ENCODE data around the gene RGCC.
"Not testable (repeated sequence)": the region's sequence is repeated elsewhere in the genome, so short reads cannot be mapped to it uniquely, and the experiment has no call there.

Gene RGCC, protein sequence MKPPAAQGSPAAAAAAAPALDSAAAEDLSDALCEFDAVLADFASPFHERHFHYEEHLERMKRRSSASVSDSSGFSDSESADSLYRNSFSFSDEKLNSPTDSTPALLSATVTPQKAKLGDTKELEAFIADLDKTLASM

DNA sequence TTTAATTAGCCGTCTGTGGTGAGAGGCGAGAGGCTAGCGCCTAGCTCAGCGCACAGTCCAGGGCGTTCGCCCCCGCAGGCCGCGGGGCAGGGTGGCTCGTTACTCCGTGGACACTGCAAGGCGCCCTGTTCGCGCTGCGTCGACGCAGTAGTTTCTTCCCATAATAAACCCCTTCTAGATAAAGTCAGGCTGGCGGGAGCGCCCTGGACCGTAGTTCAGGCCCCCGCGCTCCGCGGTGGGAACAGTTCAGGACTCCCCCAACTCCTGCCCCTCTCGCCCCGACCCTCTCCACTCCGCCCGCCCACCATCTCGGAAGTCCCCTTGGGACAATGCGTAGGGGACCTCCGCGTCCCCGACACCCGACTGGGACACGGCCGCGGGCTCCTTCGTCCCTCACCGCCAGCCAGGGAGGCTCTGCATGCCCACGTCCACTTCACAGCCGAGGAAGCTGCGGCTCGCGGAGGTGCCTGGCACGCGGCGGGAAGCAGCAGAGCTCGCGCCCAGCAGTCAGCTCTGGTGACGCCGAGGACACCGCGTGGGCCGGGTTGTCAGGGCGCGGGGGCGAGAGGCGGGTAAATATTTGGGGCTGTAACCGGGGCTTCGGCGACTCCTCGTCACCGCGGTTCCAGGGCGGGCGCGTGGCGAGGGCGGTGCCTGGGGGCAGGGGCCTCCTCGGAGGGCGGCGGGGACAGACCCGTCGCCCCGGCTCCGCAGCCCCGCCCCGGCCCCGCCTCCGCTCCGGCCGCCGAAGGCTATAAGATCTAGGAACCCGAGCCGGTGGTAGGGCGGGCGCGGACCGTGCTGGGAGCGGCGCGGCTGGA is at the start of gene RGCC:
TSS of gene RGCC (plus strand) at position 783 of the 821 bp plus-strand sequence. CDS start 158 bp downstream, outside the sequence.
- DNase-seq (ENCODE audit: low read depth): no peak

DNA sequence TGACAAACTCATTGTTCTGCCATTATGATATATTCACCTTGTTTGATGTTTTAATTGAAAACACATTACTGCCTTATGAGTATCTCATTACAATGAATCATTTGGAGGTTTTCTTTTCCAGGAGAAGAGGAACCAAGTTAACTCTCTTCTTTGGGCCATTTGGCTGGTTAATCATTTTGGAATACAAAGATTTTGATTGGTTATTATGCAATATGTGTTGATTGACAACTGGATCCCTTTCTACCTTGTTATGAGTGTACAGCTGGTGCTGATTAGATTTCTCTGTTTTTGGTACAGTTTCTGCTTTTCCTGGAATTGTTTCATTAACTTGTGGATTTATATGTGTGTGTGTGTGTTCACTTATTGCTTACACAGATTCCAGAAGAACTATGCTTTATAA is 49.2 kb upstream of the RGCC start:
- DNase-seq (ENCODE audit: low read depth): no peak

DNA sequence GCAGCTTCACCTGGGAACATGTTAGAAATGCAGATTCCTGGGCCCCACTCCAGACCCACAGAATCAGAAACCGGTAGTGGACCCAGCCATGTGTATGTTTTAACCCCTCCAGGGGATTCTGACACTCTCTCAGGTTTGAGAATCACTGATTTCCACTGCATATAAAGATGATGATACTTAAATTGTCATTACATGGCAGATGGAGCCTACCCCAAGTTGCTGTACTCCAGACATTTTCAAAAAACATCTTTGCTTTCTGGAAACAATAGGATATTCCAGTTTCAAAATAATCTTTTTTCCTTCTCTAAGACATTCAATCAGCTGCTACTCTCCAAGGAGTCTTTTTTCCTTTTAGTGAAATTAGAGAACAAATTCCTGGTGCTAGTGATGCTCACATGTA is 48.6 kb upstream of the RGCC start:
- no peak for DNase-seq (ENCODE audit: low read depth)

DNA sequence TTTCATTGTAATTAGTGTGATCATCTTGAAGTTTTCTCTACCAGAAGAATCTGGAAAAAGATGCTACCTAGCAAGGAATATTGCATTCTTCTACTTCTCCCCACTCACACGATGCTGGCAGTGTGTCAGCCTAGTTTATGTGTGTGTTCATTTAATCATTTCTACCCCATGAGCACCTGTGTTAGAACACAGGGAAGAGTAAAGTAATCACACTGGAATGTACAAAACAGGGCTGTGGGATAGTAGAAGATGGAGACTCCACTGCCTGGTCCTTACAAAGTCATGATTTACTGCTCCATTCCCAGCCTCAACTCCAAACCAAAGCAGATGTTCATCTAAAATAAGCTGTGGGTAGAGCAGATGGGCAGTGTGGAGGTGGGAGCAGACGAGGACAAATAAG is 47.7 kb upstream of the RGCC start:
- DNase-seq (ENCODE audit: low read depth): no peak

DNA sequence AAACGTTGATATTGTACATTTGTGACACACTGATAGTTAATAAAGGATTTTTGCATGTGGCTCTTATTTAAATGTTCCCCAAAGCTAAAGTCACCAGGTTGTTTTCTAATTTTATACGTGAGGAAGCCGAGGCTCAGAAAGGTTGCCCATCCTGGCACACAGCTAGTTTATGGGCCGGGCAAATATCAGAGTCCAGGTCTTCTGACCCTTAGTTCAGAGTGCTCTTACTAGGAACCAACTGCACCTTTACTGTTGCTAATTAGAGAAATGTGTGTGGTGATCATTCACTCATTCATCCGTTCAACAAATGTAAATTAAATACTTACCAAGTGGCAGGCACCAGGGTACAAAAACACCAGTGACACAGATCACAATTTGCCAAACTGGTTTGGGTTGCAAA is 46.3 kb upstream of the RGCC start:
- DNase-seq (ENCODE audit: low read depth): no peak

DNA sequence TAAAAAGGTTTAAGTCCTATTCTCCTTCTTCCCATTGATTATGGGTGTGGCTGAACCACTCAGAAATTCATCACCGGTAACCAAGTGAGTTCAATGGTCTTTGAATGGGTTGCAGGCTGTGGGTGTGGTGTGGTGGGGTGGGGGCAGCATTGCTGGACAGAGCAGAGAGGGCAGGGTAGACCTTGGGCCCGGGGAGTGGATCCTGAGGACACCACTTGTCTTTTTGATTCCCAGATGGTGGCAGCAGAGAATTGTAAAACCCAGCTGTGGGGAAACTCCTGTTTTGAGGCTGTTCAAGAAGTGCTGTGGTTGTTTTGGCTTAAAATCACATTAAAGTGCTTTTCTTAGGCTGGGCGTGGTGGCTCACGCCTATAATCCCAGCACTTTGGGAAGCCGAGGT is 45.8 kb upstream of the RGCC start:
- peak; percentile 38 for DNase-seq (ENCODE audit: low read depth)

DNA sequence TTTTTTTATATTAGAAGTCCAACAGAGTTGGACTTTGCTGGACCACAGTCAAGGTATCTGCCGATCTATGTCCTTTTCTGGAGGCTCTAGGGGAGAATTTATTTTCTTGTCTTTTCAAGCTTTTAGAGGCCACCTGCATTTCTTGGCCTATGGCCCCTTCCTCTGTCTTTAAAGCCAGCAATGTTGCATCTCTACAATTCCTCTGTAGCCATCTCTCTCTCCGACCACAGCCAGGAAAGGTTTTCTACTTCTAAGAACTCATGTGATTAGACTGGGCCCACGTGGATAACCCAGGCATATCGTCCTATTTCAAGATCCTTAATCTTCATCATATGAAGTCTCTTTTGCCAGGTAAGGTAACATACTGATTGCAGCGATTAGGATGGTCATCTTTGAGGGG is 43.5 kb upstream of the RGCC start:
- no peak for DNase-seq (ENCODE audit: low read depth)

DNA sequence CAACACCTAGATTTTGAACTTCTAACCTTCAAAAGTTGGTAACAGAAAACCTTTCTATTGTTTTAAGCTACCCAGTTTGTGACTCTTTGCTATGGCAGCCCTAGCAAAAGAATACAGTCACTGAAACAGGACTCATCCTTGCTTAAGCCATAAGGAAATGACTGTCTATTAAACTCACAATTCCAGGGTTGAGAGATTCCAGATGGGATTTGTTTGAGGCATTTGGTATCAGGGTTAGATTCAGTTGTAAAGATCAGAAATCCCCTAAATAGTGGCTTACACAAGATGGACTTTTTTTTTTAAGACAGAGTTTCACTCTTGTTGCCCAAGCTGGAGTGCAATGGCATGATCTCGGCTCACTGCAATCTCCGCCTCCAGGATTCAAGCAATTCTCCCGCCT is 41.1 kb upstream of the RGCC start:
- DNase-seq (ENCODE audit: low read depth): no peak

DNA sequence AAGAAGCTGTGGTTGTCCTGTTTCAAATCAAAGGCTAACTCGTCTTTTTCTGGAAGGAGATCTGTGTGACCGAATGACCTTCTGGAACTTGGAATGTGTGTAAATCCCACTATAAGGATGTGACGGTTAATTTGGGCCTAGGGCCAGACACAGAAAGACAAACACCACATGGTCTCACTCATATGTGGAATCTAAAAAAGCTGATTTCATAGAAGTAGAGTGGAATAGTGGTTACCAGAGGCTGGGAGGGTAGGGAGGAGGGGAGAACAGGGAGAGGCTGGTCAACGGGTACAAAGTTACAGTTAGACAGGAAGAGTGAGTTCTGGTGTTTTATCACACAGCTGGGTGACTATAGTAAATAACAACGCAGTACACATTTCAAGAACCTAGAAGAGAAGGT is 39.3 kb upstream of the RGCC start:
- peak; percentile 31 for DNase-seq (ENCODE audit: low read depth)

DNA sequence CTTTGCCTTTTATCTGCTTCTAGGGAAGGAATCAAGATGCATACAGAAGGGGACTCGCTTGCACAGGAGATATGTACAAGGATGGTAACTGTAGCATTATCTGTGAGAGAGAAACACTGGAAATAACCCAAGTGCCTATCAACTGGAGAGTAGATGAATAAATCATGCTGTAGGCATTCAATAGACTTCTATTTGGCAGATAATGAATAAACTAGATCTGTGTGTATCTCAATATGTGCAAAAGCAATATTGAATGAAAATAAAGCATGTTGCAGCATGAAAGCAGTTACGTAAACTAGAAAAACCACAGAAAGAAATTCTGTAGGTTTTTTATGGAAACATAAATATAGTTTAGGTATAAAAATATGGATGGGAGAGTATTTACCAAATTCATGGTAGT is 38.6 kb upstream of the RGCC start:
- no peak for DNase-seq (ENCODE audit: low read depth)

DNA sequence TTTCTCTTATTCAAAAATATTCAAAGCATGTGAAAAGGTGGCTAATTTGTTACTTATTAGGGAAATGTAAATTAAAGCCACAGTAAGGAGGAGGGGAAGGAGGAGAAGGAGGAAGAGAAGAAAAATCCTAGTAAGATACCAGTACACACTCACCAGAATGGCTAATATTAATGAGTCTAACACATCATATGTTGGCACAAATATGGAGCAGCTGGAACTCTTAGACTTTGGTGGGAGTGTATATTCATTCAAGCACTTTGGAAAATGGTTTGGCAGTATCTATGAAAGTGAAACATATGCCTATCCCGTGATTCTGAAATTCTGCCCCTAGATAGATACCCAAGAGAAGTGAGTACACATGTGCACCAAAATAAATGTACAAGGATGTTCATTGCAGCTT is 38.1 kb upstream of the RGCC start:
- no peak for DNase-seq (ENCODE audit: low read depth)

DNA sequence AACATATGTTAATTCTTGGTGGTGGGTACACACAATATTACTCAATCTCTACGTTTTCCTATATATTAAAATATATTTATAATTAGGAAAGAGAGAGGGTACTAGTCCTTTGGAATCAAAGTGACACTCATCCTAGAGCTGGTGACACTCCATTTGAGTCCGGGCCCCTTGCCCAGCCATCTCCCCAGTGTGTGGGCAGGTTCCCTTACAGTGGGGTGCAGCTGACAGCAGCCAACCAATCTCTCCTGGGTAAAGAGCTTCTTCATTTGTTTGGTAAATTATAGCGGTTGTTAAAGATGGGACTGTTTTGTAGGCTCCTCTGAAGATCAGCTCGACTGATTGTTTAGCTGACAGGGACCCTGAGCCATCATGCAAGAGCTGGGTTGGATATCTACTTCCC is 37.2 kb upstream of the RGCC start:
- no peak for DNase-seq (ENCODE audit: low read depth)

DNA sequence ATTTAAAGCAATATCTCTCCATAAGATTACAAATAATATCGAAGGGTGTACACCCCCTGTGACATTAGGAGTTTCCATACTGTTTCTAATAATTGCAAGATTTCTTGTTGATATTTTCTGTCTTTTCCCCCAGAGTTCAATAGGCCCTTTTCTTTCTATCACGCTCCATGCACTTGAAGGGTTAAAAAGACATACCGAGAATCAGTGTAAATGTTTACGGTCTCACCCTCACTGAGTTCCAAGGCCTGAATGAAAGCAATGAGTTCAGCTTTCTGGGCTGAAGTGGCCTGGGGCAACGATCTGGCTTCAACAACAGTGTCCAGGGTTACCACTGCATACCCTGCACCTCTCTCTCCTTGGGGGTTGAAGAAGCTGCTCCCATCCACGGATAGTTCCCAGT is 36.0 kb upstream of the RGCC start:
- DNase-seq (ENCODE audit: low read depth): not testable (repeated sequence)

DNA sequence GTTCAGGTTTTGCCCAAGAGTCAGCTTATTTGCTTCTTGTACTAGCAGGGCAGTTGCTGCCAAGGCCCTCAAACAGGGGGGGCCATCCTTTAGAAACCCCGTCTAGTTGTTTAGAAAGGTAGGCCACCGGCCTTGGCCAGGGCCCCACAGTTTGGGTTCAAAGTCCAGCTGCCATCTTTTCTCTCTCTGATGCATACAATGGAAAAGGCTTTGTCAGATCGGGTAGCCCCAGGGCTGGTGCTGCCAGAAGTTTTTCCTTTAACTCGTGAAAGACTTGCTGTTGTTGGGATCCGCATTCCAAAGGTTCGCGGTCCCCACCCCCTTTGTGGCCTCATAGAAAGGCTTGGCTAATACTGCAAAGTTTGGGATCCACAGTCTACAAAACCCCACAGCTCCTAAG is 35.4 kb upstream of the RGCC start:
- not testable (repeated sequence) for DNase-seq (ENCODE audit: low read depth)

DNA sequence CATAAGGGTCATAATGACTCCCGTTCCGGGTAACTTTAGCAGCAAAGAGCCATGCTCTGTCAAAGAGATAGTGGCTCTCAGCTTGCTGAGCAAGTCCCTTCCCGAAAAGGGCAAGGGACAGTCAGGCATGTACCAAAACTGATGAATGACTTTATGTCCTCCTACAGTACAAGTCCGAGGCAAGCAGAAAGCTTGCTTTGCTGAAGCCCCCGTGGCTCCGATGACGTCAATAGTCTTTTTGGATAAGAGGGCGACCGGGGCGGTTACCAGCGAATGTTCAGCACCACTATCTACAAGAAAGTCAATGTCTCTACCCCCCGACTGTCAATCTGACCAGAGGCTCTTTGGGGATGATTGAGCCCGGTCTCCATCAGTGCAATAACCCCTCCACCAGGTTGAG is 34.1 kb upstream of the RGCC start:
- DNase-seq (ENCODE audit: low read depth): not testable (repeated sequence)

DNA sequence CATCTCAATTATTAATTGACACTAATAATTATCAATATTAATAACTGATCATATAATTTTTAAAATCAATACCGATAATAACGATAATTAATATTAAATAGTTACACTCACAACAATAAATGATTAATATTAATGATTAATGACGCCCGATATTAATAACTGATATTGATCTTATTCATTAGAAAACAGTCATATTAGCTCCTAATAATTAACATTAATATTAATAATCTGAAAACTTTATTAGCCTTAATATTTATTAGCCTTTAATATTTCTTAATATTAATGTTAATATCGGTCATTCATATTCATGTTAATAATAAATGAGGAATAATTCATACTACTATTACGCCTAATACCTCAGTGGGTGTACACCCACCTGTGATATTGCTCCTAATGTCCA is 32.7 kb upstream of the RGCC start:
- not testable (repeated sequence) for DNase-seq (ENCODE audit: low read depth)

DNA sequence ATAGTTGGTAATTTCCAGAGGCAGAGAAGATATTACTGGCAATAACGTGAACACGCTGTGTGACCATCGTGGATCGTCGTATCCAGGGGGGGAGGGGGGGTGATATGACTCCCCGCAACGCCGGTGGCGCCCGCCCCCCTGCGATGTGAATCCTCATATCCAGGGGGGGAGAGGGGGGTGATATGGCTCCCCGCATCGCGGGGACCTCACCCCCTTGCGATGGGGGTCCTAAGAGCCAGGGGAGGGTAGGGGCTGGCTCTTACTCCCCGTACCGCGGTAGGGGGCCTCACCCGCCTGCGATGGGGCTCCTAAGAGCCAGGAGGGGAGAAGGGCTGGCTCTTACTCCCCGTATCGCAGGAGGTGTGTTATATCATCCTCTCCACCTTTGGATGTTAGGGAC is 31.3 kb upstream of the RGCC start:
- DNase-seq (ENCODE audit: low read depth): no peak

DNA sequence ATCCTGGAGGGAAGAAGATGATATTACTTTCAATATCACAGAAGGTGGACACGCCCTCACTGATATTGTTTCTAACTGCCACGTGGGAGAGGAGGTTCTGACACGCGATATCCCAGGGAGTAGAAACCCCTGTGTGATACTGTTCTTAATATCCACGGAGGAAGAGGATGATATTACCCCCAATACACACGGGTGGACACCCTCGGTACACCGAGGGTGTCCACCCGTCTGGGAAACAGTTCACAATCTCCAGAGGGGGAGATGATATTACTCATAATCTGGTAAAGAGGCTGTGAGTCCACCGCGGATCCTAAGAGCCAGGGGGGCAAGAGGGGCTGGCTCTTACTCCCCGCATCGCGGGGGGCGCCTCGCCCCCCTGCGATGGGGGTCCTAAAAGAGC is 29.7 kb upstream of the RGCC start:
- DNase-seq (ENCODE audit: low read depth): no peak

DNA sequence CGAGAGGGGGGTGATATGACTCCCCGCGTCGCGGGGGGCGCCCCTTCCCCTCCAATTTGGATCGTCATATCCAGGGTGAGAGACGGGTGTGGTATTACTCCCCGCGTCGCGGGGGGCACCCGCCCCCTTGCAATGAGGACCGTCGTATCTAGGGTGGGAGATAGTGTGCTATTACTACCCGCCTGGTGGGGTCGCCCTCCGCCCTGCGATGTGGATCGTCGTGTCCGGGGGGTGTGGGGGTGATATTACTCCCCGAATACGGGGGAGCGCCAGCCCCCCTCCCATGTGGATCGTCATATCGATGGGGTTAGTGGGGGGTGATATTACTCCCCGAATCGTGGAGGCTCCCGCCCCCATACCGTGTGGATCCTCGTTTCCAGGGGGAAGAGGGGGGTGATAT is 29.2 kb upstream of the RGCC start:
- no peak for DNase-seq (ENCODE audit: low read depth)

DNA sequence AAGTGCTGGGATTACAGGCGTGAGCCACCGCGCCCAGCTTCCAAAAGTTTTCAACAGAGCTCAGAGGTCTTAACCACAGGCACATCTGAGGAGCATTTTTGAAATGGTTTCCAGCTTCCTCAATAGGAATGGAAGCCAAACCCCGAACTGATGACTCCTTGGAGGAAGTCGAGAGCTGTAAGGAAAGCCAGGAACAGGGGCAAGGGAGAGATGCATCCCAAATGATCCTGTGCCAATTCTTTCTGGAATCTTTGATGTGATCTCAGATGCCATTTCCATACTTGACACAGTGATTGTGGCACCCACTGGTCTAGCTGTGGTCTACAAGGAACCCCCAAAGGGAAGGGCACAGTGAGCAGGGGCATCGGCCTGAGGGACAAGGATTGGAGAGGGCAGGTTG is 23.3 kb upstream of the RGCC start:
- DNase-seq (ENCODE audit: low read depth): not testable (repeated sequence)

DNA sequence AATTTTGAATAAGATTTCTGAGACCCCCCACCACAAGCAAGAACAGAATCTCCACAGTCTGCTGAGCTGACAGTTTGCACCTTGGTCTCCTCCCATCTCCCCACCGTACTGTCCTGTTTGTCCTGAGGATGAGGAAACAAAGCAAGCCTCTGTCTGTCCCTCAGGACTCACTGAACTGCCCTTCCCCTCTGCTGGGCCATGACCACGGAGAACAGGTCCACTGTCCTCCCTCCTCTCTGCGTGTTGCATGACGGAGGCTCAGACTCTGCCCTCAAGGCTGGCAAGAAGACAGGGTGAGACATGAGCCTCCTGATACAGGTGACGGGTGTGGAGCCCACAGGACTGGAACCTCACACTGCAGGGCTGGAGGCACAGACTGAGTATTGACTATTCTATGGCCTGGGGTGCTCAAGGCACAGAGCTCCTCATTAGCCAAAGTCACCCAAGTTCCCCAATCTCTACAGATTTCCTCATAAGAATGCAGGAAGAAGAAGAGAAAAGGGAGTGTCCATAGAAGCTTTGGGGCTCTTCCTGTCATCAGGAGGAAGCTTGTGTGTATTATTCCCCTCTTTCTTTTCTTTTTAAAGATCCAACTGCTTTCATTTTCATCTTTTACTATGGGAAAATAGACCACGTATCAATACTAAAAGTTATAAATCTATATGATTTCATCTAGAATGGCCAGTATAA is 22.4 kb upstream of the RGCC start:
- DNase-seq (ENCODE audit: low read depth): no peak

DNA sequence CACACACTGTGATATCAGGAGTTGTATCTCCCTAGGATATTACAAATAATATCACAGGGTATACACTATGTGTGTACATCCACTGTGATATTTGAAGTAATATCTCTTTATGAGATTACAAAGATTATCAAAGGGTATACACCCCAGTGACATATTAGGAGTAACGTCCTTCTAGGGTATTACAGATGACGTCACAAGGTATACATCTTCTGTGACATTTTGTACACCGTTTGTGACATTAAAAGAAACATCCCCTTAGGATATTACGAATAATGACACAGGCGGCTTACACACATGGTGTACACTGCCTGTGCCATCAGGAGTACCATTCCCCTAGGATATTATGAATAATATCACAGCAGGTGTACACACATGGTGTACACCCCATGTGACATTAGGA is 13.4 kb upstream of the RGCC start:
- no peak for DNase-seq (ENCODE audit: low read depth)

DNA sequence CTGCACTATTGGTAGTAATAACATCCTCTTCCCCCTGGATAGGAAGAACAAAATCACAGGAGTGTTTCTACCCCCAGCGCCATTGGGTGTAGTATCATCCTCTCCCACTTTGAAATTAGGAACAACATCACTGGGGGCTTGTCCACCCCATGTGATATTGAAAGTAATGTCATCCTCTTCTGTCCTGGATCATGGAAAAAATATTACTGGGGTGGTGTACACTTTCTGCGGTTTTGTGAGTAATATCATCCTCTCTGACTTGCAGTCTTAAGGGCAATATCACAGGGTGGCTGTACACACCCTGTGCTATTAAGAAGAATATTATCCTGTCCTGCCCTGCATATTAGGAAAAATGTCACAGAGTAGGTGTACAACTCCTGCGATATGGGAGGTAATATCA is 4.9 kb upstream of the RGCC start:
- no peak for DNase-seq (ENCODE audit: low read depth)
